Stomach (tissue), 4 donors: Measurements from ENCODE around the gene CD86.

ENCODE experiments used
- EP300 ChIP-seq: sonication (generic); formaldehyde crosslinking; IDR thresholded peaks from one replicate; pipeline ENCODE4 v1.6.1; 2017; ENCODE audit warnings: antibody characterized with exemption
- POLR2A ChIP-seq, 4 donors: fragments of 450-650 bp; IDR thresholded peaks; one replicate each; pipeline ENCODE4 v1.6.1; 2016; ENCODE audit warnings: antibody characterized with exemption in 4 of 4, control low read depth in 2 of 4, mild to moderate bottlenecking in 1 of 4, moderate library complexity in 1 of 4
- POLR2AphosphoS5 ChIP-seq, 3 donors: sonication (generic); formaldehyde crosslinking; IDR thresholded peaks; one replicate each; pipeline ENCODE4 v1.6.1; 2016; ENCODE audit warnings: antibody characterized with exemption in 3 of 3
- TF ChIP-seq, protein P1 (sequence below), 7 experiments: fragments of 450-650 bp in 4 of 7; fragments of 200-600 bp in 3 of 7; sonication (generic) in 3 of 7; IDR thresholded peaks; one replicate each; pipeline ENCODE4 v1.5.1; 2016 to 2019; ENCODE audit warnings: antibody characterized with exemption in 7 of 7, control low read depth in 2 of 7, mild to moderate bottlenecking in 1 of 7

DNA sequence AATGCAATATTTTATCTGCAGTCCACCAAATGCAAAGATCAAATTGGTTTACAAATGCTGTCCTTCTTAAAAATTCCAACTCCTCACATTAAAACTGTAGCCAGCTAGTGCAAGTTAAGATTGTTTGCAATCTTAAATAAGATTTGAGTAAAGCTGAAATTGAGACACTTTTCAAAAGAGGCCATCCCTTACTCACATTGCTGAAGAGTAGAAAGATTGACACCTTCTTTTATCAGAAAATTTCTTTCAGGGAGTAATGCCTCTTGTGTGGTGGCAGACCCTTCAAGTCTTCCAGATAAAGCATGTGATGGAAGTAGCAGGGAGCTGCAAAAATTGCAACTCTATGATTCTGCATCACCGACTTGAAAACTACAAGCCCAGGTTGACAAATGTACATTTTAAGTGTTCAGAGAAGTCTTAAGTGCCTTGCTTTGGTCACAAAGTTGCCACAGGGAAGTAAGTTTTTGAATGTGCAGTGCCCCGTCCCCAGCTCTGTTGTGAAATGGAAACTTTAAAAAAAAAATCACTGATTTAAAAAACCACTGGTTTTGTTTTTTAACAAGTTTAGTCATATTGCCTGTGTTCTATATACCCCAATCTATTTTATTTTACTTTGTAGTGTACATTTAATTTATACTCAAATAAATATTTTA is 12.6 kb downstream of the CD86 start:
- TF ChIP-seq, protein P1, sequence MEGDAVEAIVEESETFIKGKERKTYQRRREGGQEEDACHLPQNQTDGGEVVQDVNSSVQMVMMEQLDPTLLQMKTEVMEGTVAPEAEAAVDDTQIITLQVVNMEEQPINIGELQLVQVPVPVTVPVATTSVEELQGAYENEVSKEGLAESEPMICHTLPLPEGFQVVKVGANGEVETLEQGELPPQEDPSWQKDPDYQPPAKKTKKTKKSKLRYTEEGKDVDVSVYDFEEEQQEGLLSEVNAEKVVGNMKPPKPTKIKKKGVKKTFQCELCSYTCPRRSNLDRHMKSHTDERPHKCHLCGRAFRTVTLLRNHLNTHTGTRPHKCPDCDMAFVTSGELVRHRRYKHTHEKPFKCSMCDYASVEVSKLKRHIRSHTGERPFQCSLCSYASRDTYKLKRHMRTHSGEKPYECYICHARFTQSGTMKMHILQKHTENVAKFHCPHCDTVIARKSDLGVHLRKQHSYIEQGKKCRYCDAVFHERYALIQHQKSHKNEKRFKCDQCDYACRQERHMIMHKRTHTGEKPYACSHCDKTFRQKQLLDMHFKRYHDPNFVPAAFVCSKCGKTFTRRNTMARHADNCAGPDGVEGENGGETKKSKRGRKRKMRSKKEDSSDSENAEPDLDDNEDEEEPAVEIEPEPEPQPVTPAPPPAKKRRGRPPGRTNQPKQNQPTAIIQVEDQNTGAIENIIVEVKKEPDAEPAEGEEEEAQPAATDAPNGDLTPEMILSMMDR (IDR thresholded peaks at IDR 0.05), result no peak
- TF ChIP-seq POLR2AphosphoS5 (IDR thresholded peaks at IDR 0.05) (no peak), POLR2A (IDR thresholded peaks at IDR 0.05) (no peak), EP300 (no peak)
